ENCODE results near the gene TSSK2. TPM values are rescaled to one million over a fixed set of nuclear protein-coding genes. Genes with fewer than 3 reads are reported as not detected.
A peak's percentile ranks its signal among the peaks of the same experiment; 100 is the strongest.

TSSK2 gene
- total RNA-seq, 2 experiments from 2014 or later = not detected

DNA sequence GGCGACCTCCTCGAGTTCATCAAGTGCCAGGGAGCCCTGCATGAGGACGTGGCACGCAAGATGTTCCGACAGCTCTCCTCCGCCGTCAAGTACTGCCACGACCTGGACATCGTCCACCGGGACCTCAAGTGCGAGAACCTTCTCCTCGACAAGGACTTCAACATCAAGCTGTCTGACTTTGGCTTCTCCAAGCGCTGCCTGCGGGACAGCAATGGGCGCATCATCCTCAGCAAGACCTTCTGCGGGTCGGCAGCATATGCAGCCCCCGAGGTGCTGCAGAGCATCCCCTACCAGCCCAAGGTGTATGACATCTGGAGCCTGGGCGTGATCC is 542 bp downstream of the TSSK2 start:
- CTCF ChIA-PET = no interaction called here
- Mint-ChIP-seq H3K9me3 (no peaks in the 10 kb centered on the region), H3K4me3 (no peak overlapping the region), H3K27ac (no peak overlapping the region), H3K27me3 (no peaks in the 10 kb centered on the region), H3K4me1 (no peaks in the 10 kb centered on the region), H3K36me3 (ENCODE audit: low read depth) (peaks cover 26% of the 10 kb centered on the region)
- no peak for DNase-seq
- POLR2A ChIA-PET = interaction anchor here (3.4 kb wide), 1 partner anchor 13 kb away, joined by 15 read pairs; the partner anchor contains the start of gene ESS2

DNA sequence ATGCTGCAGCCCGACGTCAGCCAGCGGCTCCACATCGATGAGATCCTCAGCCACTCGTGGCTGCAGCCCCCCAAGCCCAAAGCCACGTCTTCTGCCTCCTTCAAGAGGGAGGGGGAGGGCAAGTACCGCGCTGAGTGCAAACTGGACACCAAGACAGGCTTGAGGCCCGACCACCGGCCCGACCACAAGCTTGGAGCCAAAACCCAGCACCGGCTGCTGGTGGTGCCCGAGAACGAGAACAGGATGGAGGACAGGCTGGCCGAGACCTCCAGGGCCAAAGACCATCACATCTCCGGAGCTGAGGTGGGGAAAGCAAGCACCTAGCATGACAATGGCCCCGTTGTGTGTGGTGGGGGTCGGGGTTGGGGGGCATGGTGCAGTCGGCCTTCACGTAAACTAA is 1.0 kb downstream of the TSSK2 start:
- Mint-ChIP-seq H3K27ac (no peak overlapping the region), H3K4me1 (no peaks in the 10 kb centered on the region), H3K9me3 (no peaks in the 10 kb centered on the region), H3K36me3 (ENCODE audit: low read depth) (peaks cover 29% of the 10 kb centered on the region), H3K27me3 (no peaks in the 10 kb centered on the region), H3K4me3 (no peak overlapping the region)
- POLR2A ChIA-PET = interaction anchor here (3.4 kb wide), 1 partner anchor 12 kb away, joined by 15 read pairs; the partner anchor contains the start of gene ESS2
- no peak for DNase-seq
- CTCF ChIA-PET = no interaction called here

DNA sequence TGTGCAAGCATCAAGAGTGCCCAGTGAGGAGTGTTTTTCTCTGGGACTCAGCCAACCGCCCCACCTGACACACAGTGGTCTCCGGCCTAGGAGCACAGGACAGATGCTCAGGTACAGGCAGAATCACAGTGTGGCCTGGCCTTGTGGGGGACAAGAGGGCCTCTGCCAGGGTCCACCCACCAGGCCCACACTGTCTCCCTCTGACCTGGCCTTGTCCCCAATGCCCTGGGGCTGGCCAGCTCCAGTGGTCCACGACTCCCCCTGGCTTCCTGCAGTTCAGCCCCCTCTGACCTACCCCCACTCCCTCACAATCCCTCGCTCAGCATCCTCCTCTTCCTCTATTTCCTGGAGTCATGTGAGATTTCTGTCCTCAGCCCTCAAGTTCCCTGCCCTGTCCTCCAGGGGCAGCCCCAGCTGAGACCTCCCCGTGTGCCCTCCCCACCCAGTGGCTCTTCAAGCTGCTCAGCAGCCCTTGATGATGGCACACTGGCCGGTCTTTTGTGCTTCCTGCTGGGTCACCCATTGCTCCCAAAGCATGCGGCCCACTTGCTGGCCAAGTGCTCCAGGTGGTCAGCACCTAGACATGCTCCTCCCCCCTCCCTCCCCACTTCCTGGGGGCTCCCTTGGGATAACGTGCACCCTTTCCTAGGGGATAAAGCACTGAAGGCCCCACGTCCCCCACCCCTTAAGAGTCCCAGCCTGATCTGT is 1.7 kb downstream of the TSSK2 start:
- no peaks in the 10 kb centered on the region for H3K9me3 Mint-ChIP-seq
- CTCF ChIA-PET = no interaction called here
- no peaks in the 10 kb centered on the region for H3K27me3 Mint-ChIP-seq
- peaks cover 29% of the 10 kb centered on the region for H3K36me3 Mint-ChIP-seq (ENCODE audit: low read depth)
- no peak for DNase-seq
- POLR2A ChIA-PET = interaction anchor here (3.4 kb wide), 1 partner anchor 11 kb away, joined by 15 read pairs; the partner anchor contains the start of gene ESS2
- no peaks in the 10 kb centered on the region for H3K4me1 Mint-ChIP-seq
- H3K4me3 Mint-ChIP-seq = no peak overlapping the region
- no peak overlapping the region for H3K27ac Mint-ChIP-seq

DNA sequence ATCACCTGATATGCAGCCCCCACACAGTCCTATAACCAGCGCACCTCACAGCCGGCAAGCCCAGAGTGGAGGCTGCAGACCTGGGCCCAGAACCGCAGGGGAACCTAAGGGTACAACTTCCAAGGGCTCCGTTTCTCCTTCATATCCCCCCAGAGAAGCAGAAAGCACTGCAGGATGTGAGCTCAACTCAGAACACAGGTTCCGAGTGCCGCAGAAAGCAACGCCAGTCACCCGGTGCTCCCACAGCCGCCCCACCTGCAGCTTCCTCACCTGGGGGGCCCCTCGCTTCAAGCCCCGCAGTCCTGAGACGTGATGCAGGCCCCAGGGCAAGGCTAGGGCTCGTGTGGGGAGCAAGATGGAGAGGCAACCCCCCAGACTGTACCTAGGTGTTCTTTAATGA is 2.5 kb downstream of the TSSK2 start:
- H3K4me3 Mint-ChIP-seq = no peak overlapping the region
- H3K4me1 Mint-ChIP-seq = no peaks in the 10 kb centered on the region
- ChIA-PET POLR2A (interaction anchor here (3.4 kb wide), 1 partner anchor 11 kb away, joined by 15 read pairs; the partner anchor contains the start of gene ESS2), CTCF (no interaction called here)
- H3K27ac Mint-ChIP-seq = no peak overlapping the region
- H3K36me3 Mint-ChIP-seq (ENCODE audit: low read depth) = peaks cover 29% of the 10 kb centered on the region
- no peaks in the 10 kb centered on the region for H3K9me3 Mint-ChIP-seq
- no peak for DNase-seq
- no peaks in the 10 kb centered on the region for H3K27me3 Mint-ChIP-seq

DNA sequence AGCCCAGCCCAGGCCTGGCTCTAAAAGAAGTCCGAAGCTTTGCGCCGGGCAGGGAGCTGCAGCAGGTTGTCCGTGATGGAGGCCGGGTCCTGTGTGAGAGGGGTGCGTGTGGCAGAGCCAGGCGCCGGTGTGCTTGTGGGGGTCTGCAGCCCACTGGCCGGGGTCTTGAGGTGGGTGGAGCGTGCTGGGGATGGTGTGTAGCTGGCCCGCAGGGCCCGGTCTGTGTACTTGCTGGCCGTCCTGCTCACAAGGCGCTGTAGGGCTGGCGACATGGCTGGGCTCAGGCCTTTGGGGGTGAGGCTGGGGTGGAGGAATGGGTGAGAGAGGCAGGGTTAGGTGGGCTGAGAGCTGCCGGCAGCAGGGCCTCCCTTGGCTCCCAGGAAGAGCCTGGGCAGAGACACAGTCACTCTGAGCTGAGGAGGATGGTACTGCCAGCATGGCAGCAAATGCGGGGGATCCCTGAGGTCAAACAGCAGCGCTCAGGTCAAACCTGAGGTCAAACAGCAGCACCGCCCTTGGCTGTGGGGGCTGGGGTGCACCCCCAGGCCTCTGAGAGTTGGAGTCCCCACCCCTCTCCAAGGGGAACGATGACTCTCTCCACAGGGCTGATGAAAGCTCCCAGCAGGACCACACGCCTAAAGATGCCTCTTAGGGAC is 3.2 kb downstream of the TSSK2 start:
- Mint-ChIP-seq H3K27ac (no peak overlapping the region), H3K36me3 (ENCODE audit: low read depth) (peaks cover 31% of the 10 kb centered on the region), H3K4me1 (no peaks in the 10 kb centered on the region), H3K27me3 (no peaks in the 10 kb centered on the region), H3K9me3 (no peaks in the 10 kb centered on the region), H3K4me3 (no peak overlapping the region)
- ChIA-PET POLR2A (interaction anchor here (3.4 kb wide), 1 partner anchor 10 kb away, joined by 15 read pairs; the partner anchor contains the start of gene ESS2), CTCF (no interaction called here)
- no peak for DNase-seq

DNA sequence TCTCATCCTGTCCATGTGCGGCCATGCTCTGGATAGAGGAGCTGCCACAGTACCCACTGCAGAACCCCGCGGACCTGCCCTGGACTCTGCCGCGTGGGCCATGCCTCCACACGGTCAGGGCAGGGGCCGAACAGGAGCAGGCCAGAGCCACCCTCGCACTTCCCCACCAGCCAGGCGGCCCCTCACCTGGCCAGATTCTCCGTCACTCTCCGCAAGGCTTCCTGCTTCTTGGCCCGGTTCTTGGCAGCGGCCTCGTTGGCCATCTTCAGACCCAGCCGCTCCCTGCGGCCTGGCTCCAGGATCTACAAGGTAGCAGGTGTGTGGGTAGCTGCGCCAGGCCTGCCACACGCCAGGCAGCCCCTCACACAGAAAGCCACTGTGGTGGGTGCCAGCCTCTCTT is 3.8 kb downstream of the TSSK2 start:
- DNase-seq = no peak
- Mint-ChIP-seq H3K27me3 (no peaks in the 10 kb centered on the region), H3K4me3 (no peak overlapping the region), H3K4me1 (no peaks in the 10 kb centered on the region), H3K9me3 (no peaks in the 10 kb centered on the region), H3K36me3 (ENCODE audit: low read depth) (peaks cover 36% of the 10 kb centered on the region), H3K27ac (no peak overlapping the region)
- POLR2A ChIA-PET = interaction anchor here (3.4 kb wide), 1 partner anchor 9 kb away, joined by 15 read pairs; the partner anchor contains the start of gene ESS2
- CTCF ChIA-PET = no interaction called here

DNA sequence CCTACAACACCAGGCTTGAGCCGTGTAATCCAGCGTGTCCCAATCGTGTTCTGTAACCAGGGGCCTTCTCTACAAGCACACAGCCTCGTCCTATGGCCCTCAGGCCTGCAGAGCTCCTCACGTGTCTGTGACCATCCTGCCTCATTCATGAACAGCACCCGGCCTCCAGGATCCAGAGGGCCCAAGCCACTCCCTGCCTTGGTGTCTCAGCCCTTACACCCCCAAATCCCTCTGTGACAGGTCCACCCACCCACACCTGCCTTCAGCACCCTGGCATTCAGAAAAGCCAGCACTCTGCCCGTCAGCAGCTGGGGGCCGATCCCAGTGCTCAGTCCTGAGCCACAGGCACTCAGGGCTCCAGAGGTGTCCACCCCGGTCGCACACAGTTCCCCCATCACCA is 5.8 kb downstream of the TSSK2 start:
- ChIA-PET POLR2A (no interaction called here), CTCF (no interaction called here)
- H3K4me1 Mint-ChIP-seq = peaks cover 2% of the 10 kb centered on the region
- no peaks in the 10 kb centered on the region for H3K9me3 Mint-ChIP-seq
- no peaks in the 10 kb centered on the region for H3K27me3 Mint-ChIP-seq
- H3K36me3 Mint-ChIP-seq (ENCODE audit: low read depth) = peaks cover 40% of the 10 kb centered on the region
- DNase-seq = no peak
- no peak overlapping the region for H3K4me3 Mint-ChIP-seq
- no peak overlapping the region for H3K27ac Mint-ChIP-seq

DNA sequence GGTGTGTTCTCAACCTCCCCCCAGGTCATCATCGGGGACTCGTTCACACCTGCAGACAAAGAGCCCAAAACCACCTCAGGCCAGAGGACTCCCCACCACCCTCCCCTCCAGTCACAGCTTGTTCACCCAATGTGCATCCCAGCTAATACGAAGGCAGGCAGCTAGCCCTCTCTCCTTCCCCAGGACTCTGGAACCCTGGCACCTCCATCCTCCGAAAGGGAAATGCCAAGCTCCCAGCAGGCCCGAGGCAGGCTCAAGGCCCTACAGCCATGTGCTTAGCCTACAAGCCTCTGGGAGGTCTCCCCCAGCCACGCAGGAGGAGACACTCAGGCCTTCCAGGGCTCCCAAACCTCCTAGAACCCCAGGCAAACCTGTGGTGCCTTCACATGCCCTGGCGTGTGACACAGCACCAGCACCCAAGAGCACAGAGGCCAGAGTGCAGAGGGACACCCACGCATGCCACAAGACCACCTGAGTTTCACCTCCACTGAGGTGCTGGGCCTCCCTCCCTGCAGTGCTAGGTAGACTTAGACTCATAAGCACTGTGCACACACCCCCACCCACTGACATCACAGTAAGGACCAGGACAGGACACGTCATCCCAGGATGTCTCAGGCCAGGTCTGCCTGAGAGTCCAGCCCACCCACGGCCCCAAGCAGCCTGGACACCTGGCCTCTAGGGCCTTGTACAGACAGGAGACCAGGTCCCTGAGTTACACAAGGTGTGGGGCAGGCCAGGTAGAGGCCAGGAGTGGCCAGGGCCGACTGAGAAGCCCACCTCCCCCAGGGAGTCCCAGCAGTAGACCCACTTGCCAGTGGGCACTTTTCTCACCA is 6.5 kb downstream of the TSSK2 start:
- Mint-ChIP-seq H3K4me1 (peaks cover 3% of the 10 kb centered on the region), H3K36me3 (ENCODE audit: low read depth) (peaks cover 42% of the 10 kb centered on the region), H3K4me3 (no peak overlapping the region), H3K27me3 (no peaks in the 10 kb centered on the region), H3K9me3 (no peaks in the 10 kb centered on the region), H3K27ac (no peak overlapping the region)
- DNase-seq = no peak
- POLR2A ChIA-PET = no interaction called here
- CTCF ChIA-PET = no interaction called here

DNA sequence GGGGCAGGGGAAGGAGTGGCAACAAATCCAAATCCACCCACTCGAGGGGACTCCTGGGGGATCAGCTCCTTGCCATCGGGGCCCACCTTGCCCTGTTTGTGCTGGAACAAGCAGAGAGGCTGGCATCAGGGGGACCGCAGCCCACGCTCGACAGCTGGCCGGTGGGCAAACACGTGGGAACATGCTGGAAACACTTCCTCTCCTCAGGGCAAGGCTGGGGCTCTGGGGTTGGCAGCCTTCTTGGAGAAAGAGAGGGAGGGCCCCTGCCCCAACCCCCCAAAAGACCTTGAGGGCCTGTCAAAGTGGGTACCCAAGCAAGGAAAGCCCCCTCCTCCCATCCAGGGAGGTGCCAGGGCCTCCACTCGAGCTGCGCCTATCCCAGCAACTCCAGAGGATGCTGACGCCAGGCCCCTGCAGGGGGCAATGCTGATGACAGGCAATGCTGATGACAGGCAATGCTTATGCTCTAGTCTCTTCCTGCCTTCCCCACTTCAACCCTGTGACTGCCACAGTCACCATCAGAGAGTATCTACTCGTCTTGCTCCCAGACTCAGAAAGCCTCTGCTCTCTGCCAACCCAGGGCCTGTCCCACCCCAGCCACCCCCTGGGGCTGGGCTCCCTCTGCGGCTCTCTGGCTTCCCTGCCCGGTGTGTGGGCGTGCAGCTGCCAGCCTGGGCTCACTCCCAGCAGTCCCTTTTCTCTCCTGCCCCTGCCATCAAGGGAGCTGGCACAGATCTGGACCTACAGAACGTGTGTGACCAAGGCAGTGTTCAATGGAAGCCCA is 7.3 kb downstream of the TSSK2 start:
- CTCF ChIA-PET = no interaction called here
- Mint-ChIP-seq H3K27ac (no peak overlapping the region), H3K27me3 (no peaks in the 10 kb centered on the region), H3K36me3 (ENCODE audit: low read depth) (peaks cover 42% of the 10 kb centered on the region), H3K4me3 (no peak overlapping the region), H3K4me1 (peaks cover 8% of the 10 kb centered on the region), H3K9me3 (no peaks in the 10 kb centered on the region)
- DNase-seq = no peak
- POLR2A ChIA-PET = interaction anchor here (1.3 kb wide), 1 partner anchor 14 kb away, joined by 3 read pairs; no protein-coding TSS in a partner anchor

DNA sequence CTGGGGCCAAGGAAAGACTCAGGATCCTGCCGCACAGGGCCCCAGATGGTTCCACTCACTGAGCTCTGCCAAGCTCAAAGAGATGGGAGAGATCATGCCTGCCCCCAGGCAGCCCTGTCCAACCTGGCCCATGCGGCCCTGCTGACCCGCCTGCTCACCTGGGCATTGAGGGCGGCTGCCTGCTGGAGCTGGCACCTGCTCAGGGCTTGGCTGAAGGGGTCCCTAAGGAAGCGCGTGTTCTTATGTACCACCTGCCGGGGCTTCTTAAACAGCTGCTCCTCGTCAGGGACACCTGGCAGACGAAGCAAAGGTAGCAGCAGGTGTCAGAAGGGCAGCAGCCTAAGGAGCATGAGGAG is 7.9 kb downstream of the TSSK2 start:
- no peak for DNase-seq
- no peak overlapping the region for H3K27ac Mint-ChIP-seq
- peaks cover 44% of the 10 kb centered on the region for H3K36me3 Mint-ChIP-seq (ENCODE audit: low read depth)
- ChIA-PET POLR2A (interaction anchor here (1.3 kb wide), 1 partner anchor 15 kb away, joined by 3 read pairs; no protein-coding TSS in a partner anchor), CTCF (no interaction called here)
- peaks cover 13% of the 10 kb centered on the region for H3K4me1 Mint-ChIP-seq
- no peak overlapping the region for H3K4me3 Mint-ChIP-seq
- H3K9me3 Mint-ChIP-seq = no peaks in the 10 kb centered on the region
- H3K27me3 Mint-ChIP-seq = no peaks in the 10 kb centered on the region

DNA sequence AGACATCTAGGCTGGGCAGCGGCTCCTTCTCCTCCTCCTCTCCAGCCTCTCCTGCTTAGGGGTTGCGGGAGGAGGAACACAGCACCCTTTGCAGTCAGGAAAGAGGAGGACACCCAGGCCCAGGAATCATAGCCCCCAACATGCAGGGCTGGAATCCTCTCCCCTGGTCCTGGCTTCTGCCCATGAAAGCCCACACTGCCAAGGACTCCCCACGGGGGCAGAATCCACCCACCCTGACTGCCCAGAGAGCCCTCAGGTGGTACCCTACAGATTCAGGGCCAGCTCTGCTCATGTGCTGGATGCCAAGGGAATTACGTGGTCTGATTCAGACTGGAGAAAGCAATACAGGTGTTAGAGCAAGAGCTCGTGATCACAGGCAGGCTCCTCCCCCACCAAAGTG is 8.9 kb downstream of the TSSK2 start:
- CTCF ChIA-PET = no interaction called here

DNA sequence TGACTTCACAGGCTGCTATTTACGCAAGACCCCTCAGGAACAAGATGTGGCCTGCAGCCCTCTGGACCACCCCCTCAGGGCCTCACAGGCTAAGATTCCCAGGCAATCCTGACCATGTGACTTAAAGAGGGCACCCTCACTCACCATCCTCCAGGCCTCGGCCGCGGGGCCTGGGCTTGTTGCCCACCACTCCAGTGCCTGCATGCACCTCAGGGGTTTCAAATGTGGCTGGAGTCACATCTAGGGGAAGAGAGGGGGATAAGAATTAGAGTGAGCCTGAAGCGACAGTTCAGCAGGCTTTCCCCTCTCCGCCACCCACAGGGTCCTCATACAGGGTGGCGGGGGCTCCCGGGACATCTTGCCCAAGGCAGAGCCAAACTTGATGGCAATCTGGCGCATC is 11.3 kb downstream of the TSSK2 start:
- Mint-ChIP-seq H3K27me3 (peaks cover 10% of the 10 kb centered on the region), H3K4me1 (peaks cover 21% of the 10 kb centered on the region), H3K36me3 (ENCODE audit: low read depth) (peaks cover 25% of the 10 kb centered on the region), H3K4me3 (peak overlapping the region; percentile 24), H3K27ac (no peak overlapping the region), H3K9me3 (no peaks in the 10 kb centered on the region)
- ChIA-PET CTCF (interaction anchor here (2.5 kb wide), 1 partner anchor 32 kb away, joined by 8 read pairs; no protein-coding TSS in a partner anchor), POLR2A (interaction anchor here (2.4 kb wide), 1 partner anchor 20 kb away, joined by 30 read pairs; the partner anchor contains the start of gene DGCR2)
- DNase-seq = no peak

More for the DNA sequence above, 8.9 kb downstream of the TSSK2 start:
- POLR2A ChIA-PET = interaction anchor here (0.7 kb wide), 1 partner anchor 17 kb away, joined by 4 read pairs; the partner anchor contains the start of gene DGCR2
- peaks cover 39% of the 10 kb centered on the region for H3K36me3 Mint-ChIP-seq (ENCODE audit: low read depth)
- peaks cover 21% of the 10 kb centered on the region for H3K4me1 Mint-ChIP-seq
- H3K27ac Mint-ChIP-seq = no peak overlapping the region
- no peaks in the 10 kb centered on the region for H3K27me3 Mint-ChIP-seq
- no peak for DNase-seq
- H3K9me3 Mint-ChIP-seq = no peaks in the 10 kb centered on the region
- no peak overlapping the region for H3K4me3 Mint-ChIP-seq
